SK-N-DZ (cell line): ENCODE measurements around the gene CDCP2. TPM values are rescaled to one million over a fixed set of nuclear protein-coding genes. Genes with fewer than 3 reads are reported as not detected.

Source experiments
- DNase-seq: peaks from one replicate; pipeline ENCODE4 v3.0.0-alpha.2; 2015; ENCODE audit warnings: low spot score
- polyA plus RNA-seq, 2 experiments: library from polyadenylated mRNA; depleted of rRNA; stranded (reverse); fragments of >200 nt; gene quantifications; 2 replicates each; pipeline ENCODE4 v1.2.3, GENCODE V29; 2014

The CDCP2 gene
- polyA plus RNA-seq (2014; cell fraction: cytosol; rRNA removed): not detected in 2 replicates
- polyA plus RNA-seq (2014; cell fraction: nucleus; rRNA removed): not detected in 2 replicates

DNA sequence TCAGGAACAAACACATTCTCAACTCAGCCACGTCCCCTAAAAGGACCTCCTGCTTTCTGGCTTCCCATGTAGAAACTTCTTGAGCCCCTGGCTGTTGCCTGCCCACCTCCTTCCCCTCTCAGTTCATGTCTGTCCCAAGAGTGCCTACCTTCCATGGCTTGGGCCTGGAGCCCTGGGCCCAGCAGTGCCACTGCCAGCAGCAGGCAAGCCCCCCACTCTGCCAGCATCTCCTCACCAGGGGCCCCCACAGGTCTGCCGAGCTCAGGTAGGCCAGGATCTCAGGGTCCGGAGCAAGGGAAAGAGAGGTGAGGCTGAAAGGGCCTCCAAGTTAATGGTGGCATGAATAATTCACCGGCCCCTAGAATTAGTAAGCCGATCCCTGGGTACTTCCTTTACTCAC lies at the start of gene CDCP2:
CDCP2 (minus strand) TSS at position 305 of the 400 bp plus-strand sequence; CDS start at position 227, 78 bp downstream.
- DNase-seq: no peak

DNA sequence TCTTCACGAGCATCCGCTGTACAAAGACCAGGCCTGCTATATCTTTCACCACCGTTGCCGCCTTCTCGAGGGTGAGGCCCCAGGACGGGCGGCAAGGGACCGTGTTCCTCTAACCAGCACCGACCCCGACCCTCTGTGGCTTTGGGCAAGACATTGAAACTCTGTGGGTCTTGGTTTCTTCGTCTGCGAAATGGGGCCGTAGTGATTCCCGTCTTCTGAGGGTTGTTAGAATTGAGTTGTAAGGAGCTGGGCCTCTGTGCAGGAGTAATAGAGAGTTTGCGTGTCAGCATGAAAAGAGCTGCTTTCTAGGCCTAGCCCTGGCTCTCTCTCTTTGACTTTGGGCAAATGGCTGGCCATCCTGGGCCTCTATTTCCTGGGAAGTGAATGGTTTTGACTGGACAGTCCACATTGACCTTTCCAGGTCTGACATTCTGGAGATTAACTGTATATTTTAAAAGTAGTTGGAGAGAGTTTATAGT lies 47.8 kb upstream of the CDCP2 start:
- no peak for DNase-seq

DNA sequence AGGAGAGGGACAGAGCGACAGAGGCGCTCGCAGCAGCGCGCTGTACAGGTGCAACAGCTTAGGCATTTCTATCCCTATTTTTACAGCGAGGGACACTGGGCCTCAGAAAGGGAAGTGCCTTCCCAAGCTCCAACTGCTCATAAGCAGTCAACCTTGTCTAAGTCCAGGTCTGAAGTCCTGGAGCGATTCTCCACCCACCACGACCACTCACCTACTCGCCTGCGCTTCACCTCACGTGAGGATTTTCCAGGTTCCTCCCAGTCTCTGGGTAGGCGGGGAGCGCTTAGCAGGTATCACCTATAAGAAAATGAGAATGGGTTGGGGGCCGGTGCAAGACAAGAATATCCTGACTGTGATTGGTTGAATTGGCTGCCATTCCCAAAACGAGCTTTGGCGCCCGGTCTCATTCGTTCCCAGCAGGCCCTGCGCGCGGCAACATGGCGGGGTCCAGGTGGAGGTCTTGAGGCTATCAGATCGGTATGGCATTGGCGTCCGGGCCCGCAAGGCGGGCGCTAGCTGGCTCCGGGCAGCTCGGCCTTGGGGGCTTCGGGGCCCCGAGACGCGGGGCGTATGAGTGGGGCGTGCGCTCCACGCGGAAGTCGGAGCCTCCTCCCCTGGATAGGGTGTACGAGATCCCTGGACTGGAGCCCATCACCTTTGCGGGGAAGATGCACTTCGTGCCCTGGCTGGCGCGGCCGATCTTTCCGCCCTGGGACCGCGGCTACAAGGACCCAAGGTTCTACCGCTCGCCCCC lies 47.1 kb upstream of the CDCP2 start, which contains the start of the genes CYB5RL and MRPL37:
CYB5RL (minus strand) TSS at position 266 of the 754 bp plus-strand sequence. CDS start 4,414 bp downstream, outside the sequence.
MRPL37 (plus strand) TSS at position 403 of the 754 bp plus-strand sequence; CDS start at position 480, 77 bp downstream.
- DNase-seq: peak; percentile 95

DNA sequence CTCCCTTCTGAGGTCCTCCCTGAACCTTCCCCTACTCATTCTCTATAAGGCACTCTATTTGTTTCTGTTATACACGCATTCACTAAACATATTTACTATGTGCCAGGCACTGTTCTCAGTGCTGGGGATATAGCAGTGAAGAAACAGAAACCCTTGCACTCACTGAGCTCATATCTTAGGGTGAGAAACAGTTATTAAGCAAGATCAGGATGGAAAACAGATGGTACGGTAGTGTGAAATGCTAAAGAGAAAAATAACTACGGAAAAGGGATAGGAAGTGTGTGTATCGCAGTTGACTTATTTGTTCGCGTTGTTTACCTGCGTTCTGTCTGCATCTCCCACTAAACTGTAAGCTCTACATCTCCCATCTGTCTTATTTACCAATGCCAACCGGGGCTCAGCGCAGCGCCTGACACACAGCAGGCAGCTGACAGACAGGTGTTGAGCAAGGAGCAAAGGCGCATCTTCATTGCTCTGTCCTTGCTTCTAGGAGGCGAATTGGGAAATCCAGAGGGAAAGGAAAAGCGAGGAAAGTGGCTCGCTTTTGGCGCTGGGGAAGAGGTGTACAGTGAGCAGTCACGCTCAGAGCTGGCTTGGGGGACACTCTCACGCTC lies 46.5 kb upstream of the CDCP2 start:
- DNase-seq: no peak

DNA sequence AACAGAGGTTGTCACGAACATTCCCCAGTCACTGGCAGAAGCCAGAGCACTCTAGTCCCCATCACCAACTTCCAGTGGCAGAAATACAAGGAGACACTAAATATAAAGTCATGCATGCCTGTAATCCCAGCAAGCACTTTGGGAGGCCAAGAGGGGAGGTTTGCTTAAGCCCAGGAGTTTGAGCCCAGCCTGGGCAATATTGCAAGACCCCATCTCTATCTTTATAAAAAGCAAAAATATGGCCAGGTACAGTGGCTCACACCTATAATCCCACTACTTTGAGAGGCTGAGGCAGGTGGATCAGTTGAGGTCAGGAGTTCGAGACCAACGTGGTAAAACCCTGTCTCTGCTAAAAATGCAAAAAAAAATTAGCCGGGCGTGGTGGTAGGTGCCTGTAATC lies 40.7 kb upstream of the CDCP2 start:
- no peak for DNase-seq

DNA sequence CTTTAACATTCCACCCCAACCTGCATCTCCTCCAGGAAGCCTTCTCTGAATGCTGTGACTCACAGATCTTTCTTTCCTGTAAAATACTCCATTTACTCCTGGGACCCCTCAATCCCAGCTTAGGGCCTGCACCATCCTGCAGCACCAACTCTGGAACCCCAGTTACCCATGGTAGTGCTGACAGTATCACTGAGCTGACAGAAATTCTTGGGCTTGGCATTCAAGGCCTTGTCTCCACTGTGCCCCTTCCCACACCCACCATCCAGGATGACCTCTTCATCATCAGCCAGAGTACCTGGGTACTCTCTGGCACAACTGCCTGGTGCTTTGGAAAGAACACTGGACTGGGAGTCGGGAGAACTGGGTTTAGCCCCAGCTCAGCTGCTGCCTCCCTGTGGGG lies 38.7 kb upstream of the CDCP2 start:
- DNase-seq: no peak

DNA sequence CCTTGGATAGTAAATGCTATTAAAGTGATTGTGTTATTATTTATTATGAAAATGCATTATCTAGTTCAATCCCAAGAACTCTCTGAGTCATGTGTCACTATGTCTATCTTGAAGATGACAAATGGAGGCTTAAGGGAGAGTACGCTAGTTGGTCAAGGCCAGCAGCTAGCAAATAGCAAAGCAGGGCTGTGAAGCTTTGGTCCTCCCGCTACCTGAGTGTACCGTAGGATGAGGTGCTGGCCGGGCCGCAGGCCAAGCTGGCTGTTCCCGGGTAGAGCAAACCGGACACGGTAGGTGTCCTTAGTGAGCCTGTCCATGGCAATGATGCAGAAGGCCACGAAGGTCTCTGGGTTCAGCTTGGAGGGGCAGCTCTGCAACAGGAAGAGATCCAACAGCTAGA lies 37.7 kb upstream of the CDCP2 start:
- no peak for DNase-seq

DNA sequence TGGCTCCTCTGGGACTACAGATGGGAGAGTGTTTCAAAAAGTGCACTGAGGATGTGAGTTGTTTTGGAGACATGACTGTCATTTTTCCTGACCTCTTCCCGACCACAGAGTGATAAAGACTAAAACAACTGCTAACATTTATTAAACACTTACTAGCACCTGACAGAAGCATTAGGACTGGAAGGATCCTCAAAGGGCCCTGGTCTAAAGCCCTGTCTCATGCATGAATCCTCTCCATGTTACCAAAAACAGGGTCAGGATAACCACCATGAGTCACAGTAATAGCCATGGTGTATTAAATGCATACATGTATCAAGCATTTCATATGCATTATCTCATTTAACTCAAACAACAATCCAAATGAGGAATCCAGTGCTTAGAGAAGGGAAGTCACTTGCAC lies 35.5 kb upstream of the CDCP2 start:
- DNase-seq: no peak

DNA sequence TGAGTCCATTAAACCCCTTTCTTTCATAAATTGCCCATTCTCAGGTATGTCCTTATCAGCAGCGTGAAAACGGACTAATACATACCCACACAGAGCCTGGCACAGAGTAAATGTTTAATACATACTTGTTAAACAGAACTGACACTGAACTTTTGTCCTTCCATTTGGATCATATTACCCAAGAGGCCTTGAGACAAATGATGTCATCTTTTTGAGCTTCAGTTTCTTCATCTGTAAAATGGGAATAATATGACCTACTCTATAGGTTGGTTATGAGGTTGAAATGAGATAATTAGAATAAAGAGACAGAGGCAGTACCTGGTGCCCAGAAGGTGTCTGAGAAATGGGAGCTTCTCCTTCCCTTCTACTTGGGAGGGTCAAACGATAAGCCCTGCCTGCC lies 33.3 kb upstream of the CDCP2 start:
- DNase-seq: no peak

DNA sequence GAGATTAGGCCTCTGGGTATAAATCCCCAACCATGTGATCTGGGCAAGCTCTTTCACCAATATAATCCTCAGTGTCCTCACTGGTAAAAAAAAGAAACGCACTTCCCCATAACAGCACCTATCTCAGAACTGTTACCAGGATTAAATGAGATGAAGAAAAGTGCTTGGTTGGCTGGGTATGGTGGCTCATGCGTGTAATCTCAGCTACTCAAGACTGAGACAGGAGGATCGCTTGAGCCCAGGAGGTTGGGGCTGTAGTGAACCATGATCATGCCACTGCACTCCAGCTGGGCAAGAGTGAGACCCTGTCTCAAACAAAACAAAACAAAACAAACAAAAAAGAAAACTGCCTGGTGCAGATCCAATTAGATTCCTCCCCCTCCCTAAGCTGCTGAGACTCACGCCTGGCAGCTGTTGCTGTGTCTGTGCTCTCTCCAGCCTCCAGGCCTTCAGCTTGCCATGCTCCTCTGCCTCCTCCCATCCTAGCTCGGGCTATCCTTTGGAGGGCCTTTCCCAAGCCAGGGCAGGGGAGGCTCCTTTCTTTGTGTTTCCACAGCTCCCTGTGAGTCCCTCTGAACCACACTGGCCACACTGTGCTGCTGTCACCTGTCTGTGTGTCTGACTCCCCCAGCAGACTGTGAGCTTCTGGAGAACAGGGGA lies 28.0 kb upstream of the CDCP2 start:
- no peak for DNase-seq

DNA sequence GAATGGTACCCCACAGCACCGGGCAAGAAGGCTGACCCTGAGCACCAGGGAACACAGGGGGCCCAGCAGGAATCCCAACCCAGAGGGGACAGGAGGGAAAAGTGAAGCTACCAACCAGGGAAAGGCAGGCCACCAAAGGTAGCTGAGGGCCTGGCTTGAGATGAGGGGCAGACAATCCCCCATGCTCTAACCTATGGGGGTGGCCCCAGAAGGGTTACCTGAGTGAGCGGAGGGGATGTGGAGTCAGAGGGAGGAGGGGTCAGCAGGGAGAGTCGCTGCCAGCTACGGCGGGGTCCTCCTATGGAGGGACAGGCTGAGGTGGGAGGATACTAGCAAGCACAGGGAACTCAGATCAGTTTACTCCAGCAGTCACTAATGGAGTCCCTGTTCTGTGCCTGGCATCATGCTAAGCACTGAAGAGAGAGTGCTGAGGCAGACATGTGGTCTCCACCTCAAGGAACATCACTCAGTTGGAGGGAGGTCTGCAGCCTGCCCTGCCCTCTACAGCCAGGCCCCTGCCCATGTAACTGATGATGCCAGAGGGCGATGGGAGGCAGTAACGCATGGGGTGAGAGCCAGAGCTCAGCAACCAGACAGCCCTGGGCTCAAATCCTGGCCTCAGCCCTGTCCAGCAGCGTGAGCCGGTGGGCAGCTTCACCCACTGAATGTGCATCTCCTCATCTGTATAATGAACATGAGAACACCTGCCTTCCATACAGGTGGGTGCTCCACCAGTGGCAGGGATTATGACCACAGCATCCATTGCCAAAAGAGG lies 25.7 kb upstream of the CDCP2 start:
- DNase-seq: no peak

DNA sequence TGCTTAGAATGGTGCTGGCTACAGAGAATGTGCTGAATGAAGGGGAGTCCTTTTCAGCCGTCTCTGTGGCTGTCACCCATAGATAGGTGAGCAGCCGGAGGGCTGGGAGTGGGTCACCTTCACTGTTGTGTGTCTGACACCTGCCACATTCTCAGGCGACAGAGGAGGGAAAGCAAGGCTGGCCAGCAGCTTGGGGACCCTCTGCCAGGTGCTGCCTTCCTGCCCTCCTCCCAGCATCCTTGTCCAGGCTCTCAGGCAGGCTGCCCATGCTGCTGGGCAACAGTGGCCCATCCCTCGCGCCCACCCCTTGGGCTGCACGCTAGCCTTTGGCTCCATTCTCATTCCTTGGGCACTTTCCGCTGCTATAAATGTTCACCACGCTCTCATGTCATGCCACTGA lies 24.9 kb upstream of the CDCP2 start:
- no peak for DNase-seq

DNA sequence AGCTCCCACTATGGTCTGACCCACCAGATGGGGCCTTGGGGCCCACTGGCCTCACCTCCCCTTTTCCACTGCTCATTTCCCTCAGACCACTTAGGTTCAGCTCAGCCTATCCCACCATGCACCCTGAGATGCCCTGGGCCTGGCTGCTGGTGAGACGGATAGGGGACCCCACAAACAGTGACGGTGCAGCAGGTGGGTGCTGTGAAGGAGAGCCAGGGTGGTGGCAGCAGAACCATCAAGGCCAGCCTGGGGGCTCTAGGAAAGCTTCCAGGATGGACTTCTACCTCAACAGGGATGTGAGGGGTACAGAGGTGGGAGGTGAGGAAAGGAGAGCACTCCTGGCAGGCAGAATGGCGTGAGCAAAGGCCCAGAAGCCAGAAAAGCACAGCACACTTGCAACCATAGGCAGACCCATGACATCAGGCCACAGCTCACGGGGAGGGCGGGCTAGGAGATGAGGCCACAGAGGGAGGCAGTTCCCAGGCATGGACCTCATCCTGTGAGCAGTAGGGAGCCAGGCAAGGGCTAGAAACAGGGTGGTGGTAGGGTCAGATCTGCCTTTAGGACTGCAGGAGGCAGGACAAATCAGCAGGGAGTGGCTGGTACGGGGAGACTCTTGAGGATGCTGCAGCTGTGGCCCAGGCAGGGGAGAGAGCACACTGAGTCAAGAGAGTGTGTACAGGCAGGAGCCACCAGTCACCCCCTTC lies 24.0 kb upstream of the CDCP2 start:
- no peak for DNase-seq

DNA sequence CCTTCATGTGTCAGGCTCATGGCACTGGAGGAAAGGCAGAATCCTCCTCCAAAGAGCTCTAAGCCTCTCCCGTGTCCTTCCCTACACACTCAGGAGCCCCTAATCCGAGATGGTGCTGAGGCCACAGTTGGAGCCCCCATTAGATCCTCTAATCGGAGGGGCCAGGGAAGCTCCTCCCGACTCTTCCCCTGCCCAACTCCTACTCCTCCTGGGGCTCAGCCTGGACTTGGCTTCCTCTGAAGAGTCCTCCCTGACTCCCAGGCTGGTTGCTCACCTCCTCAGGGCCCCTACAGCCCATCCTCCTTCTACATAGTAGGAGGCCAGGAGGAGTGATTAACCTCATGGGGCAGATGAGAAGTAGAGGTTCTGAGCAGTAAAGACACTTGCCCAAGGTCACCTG lies 21.3 kb upstream of the CDCP2 start:
- DNase-seq: no peak

DNA sequence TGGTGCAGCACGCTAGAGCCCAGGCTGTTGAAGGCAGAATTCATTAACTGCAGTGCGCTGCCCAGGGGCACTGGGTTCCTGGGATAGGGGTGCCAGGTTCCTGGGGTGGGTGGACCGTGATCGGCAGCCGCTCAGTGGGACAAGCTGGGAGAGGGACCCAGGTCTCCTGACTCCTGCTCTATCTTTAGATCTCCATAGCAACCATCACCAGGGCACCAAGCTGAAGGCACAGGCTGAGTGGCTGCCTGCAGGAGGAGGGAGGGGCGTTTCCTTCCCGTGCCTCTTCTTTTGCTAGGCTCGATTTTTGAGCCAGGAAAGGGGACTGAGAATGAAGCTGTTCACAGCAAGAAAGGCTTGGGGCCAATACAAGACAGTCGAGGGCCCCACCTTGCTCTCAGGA lies 20.9 kb upstream of the CDCP2 start:
- DNase-seq: no peak

DNA sequence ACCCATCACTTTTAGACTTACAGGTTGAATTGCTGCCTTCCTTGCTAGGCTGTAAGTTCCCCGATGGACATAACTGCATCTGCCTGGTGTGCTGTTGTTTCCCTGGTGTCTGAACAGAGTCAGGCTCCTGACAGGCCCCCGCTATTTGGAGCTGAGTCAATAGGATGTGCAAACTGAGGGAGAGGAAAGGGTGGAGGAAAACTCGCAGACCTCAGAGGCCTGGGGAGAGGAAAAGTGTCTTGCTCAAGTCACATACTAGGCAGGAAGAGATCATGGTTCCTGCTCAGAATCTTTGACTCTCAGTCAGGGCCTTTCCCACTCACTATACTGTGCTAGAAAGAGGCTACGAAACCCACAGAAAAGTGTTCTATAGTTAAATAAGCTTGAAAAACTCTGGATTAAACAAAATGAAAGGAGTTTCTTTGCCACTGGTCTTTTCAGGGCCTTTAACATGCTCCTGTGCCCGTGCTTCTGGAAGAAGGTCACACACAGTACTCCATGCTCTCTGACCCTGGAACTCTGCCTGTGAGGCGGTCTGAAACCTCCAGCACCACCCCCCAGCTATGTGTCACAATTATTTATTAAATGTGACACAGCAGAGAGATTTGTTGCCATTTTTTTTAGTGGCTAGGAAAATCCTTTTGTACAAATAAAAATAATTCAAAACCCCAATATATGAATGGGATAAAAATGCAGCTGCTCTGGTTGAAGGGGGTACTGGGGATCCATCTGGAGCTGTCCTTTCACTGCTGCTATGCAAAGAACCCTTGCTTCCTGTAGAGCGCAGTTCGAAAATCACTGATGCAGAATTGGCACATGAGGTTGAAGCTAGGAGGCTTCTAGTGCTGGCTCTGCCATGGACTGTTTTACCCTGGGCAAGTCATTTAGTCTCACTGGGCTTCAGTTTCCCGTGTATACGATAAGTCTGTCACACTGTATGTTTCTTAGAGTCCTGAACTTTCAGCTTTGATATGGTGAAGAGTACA lies 20.1 kb upstream of the CDCP2 start:
- DNase-seq: no peak

DNA sequence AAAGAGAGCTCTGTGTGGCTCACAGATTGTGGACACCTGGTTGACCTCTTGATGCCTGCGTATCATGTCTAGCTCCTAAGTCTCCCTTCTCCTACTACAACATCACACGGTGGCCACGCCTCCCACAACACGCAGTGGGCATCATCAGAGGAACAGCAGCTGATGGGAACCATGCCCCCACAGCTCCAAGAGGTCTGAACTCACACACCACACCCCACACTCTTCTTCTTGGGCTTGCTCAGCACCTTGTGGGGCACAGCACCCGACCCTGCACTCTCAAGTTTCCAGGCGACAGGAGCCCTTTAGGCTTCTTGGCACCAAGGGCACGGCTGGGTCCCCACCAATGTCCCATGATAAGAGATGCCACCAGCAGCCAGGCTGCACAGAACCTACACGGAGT lies 18.8 kb upstream of the CDCP2 start:
- no peak for DNase-seq

DNA sequence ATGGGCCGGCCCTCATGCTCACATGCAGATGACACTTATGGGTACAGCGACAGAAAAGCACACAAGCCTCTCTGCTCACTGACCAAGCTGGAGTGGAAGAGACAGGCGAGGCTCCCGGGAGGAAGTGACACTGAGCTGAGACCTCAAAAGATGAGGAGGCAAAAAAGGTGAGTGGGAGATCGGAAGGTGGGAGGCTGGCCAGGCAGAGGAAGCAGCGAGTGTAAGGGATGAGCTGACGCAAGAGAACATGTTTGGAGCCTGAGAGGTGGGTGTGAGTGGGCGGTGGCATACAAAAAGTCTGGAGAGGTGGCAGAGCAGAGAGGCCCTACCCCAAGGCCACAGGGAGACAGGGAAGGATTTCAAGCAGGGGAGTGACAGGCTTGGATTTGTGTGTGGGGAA lies 18.2 kb upstream of the CDCP2 start:
- no peak for DNase-seq

DNA sequence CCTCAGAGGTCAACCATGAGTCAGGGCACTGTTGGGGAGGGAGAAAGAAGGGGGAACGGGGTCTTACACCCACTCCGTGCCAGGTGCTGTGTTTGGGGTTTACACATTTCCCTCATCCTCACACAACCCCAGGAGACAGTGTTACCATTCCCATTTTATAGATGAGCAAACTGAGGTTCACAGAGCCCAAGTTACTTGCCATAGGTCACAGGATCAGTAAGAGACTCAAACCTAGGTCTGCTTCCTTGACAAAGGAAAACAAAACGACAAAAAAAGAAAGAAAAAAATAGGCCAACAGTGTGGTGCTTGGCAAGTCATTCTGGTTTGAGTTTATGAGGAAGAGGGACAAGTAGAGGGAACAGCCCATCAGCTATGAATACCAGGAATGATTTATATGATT lies 16.3 kb upstream of the CDCP2 start:
- no peak for DNase-seq
